CD4-positive, alpha-beta T cell (primary cell): Measurements from ENCODE around the gene OR6C65. TPM values are rescaled to one million over a fixed set of nuclear protein-coding genes. Genes with fewer than 3 reads are reported as not detected.

Experiments used
- ATAC-seq: fragments of 200-7000 bp; cut with Tn5 transposase; one replicate; pipeline ENCODE4 v1.10.0; 2022; ENCODE audit warnings: mild to moderate bottlenecking; ENCODE audit not compliant: poor library complexity
- CTCF ChIA-PET: fragments of 350-600 bp; sonication (Branson Sonifier 250); formaldehyde crosslinking; loops from one replicate; lab custom pipeline; 2021; ENCODE audit warnings: antibody characterized with exemption, inconsistent platforms; lab: Charles Lee
- POLR2A ChIA-PET: fragments of 350-600 bp; sonication (Branson Sonifier 250); formaldehyde crosslinking; loops from one replicate; lab custom pipeline; 2021; ENCODE audit warnings: antibody characterized with exemption, inconsistent platforms; lab: Charles Lee
- DNase-seq, 14 experiments: peaks; one replicate each; pipeline ENCODE4 v3.0.0-alpha.2; 2013 to 2020; ENCODE audit warnings: mixed read lengths in 2 of 14
- H3K27ac ChIP-seq, 2 donors: one replicate each; pipeline versions ENCODE4 v1.5.1 to v1.7.0; 2013; ENCODE audit warnings: low read length in 2 of 2, low read depth in 1 of 2, mild to moderate bottlenecking in 1 of 2
- H3K27me3 ChIP-seq, 2 experiments: 1 replicate in 1 of 2; 2 replicates in 1 of 2; pipeline versions ENCODE4 v1.6.1 to v1.7.0; 2013; ENCODE audit warnings: low read length in 2 of 2, control low read depth in 1 of 2, mild to moderate bottlenecking in 1 of 2, moderate library complexity in 1 of 2; ENCODE audit not compliant: insufficient read depth in 2 of 2, control insufficient read depth in 1 of 2
- H3K36me3 ChIP-seq: one replicate; pipeline ENCODE4 v1.6.1; 2013; ENCODE audit warnings: low read length, control low read depth; ENCODE audit not compliant: insufficient read depth
- H3K4me1 ChIP-seq: one replicate; pipeline ENCODE4 v1.6.1; 2013; ENCODE audit warnings: low read length, control low read depth; ENCODE audit not compliant: insufficient read depth
- H3K4me3 ChIP-seq: one replicate; pipeline ENCODE4 v1.5.1; 2013; ENCODE audit warnings: mild to moderate bottlenecking, low read length, moderate library complexity
- H3K9me3 ChIP-seq, 2 experiments: 1 replicate in 1 of 2; 2 replicates in 1 of 2; pipeline versions ENCODE4 v1.6.1 to v1.7.0; 2013; ENCODE audit warnings: low read length in 2 of 2, mild to moderate bottlenecking in 2 of 2, control low read depth in 1 of 2, moderate library complexity in 1 of 2; ENCODE audit not compliant: control insufficient read depth in 1 of 2, insufficient read depth in 1 of 2
- H3K27ac Mint-ChIP-seq: one replicate; pipeline ENCODE4 v1.8.0; 2020; ENCODE audit warnings: mixed read lengths
- H3K27me3 Mint-ChIP-seq: one replicate; pipeline ENCODE4 v1.8.0; 2021; ENCODE audit warnings: mixed read lengths
- H3K36me3 Mint-ChIP-seq: one replicate; pipeline ENCODE4 v1.8.0; 2021; ENCODE audit warnings: low read depth, mixed read lengths
- H3K4me1 Mint-ChIP-seq: one replicate; pipeline ENCODE4 v1.8.0; 2021; ENCODE audit warnings: low read depth, mixed read lengths
- H3K4me3 Mint-ChIP-seq: one replicate; pipeline ENCODE4 v1.8.0; 2020; ENCODE audit warnings: mild to moderate bottlenecking, mixed read lengths
- H3K9me3 Mint-ChIP-seq: one replicate; pipeline ENCODE4 v1.8.0; 2020; ENCODE audit warnings: mixed read lengths
- intact Hi-C, 2 experiments: fragments of 100-400 bp; cut with DNase I in 1 of 2; cut with micrococcal nuclease in 1 of 2; formaldehyde crosslinking; loops; one replicate each; pipeline versions ENCODE4 v1.15.1 to v1.9.0; 2023 to 2025; cut with DNase I, micrococcal nuclease
- total RNA-seq, 174 experiments: library from RNA in 2 of 174; stranded (reverse) in 2 of 174; gene quantifications; one replicate each; pipeline ENCODE4 v1.2.3 and lab custom pipeline; 2021 to 2026
- TF ChIP-seq, protein P1 (sequence below): fragments of 200-600 bp; IDR thresholded peaks from one replicate; pipeline ENCODE4 v1.8.0; 2022; ENCODE audit warnings: antibody characterized with exemption, mild to moderate bottlenecking

OR6C65 gene
- total RNA-seq, 2 experiments from 2014 or later = not detected

DNA sequence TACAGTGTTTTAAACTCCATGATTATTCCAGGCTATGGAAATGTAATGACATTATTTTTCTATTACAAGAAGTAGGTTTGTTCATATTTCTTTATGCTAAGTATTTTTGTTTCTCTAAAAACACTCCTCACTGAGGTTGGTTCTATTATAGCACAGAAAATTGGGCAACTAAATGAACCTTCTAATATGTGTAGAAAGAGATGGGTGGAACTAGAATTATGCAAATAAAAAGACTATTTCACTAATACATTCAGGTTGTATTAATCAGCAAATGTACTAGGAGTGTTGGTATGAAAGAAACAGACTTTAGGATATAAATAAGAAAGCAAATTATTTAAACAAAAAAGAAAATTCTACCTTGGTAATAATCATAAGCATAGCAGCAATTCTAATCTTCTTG, 48.5 kb downstream of the OR6C65 start:
- intact Hi-C loops = no loop called here
- TF ChIP-seq, protein P1, sequence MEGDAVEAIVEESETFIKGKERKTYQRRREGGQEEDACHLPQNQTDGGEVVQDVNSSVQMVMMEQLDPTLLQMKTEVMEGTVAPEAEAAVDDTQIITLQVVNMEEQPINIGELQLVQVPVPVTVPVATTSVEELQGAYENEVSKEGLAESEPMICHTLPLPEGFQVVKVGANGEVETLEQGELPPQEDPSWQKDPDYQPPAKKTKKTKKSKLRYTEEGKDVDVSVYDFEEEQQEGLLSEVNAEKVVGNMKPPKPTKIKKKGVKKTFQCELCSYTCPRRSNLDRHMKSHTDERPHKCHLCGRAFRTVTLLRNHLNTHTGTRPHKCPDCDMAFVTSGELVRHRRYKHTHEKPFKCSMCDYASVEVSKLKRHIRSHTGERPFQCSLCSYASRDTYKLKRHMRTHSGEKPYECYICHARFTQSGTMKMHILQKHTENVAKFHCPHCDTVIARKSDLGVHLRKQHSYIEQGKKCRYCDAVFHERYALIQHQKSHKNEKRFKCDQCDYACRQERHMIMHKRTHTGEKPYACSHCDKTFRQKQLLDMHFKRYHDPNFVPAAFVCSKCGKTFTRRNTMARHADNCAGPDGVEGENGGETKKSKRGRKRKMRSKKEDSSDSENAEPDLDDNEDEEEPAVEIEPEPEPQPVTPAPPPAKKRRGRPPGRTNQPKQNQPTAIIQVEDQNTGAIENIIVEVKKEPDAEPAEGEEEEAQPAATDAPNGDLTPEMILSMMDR = no peak
- H3K4me1 ChIP-seq = no peaks in the 10 kb centered on the region
- Mint-ChIP-seq H3K4me1 (no peaks in the 10 kb centered on the region), H3K9me3 (no peaks in the 10 kb centered on the region), H3K4me3 (no peak overlapping the region), H3K27ac (no peak overlapping the region), H3K27me3 (peaks cover 34% of the 10 kb centered on the region), H3K36me3 (no peaks in the 10 kb centered on the region)
- no peak overlapping the region for H3K27ac ChIP-seq
- no peak for DNase-seq
- H3K36me3 ChIP-seq = no peaks in the 10 kb centered on the region
- CTCF ChIA-PET = no interaction called here
- POLR2A ChIA-PET = interaction anchor here (0.6 kb wide), 1 partner anchor 25 kb away, joined by 3 read pairs; no protein-coding TSS in a partner anchor
- ATAC-seq = no peak
- no peak overlapping the region for H3K4me3 ChIP-seq
- H3K9me3 ChIP-seq = no peaks in the 10 kb centered on the region
- H3K27me3 ChIP-seq = peaks cover 0 to 15% of the 10 kb centered on the region in 2 experiments

Other genes with a start within 250 kb of the OR6C65 start
- not detected for gene OR10A7, start 179.5 kb upstream of the OR6C65 start, total RNA-seq
- not detected for gene OR6C74, start 155.9 kb upstream of the OR6C65 start, total RNA-seq
- not detected for gene OR6C6, start 104.0 kb upstream of the OR6C65 start, total RNA-seq
- gene OR6C1, start 86.2 kb upstream of the OR6C65 start, total RNA-seq = not detected
- gene OR6C3, start 69.8 kb upstream of the OR6C65 start, total RNA-seq = not detected
- not detected for gene OR6C75, start 37.6 kb upstream of the OR6C65 start, total RNA-seq
- not detected for gene OR6C76, start 25.7 kb downstream of the OR6C65 start, total RNA-seq
- gene OR6C2, start 43.5 kb downstream of the OR6C65 start, total RNA-seq = not detected
- gene OR6C70, start 69.6 kb downstream of the OR6C65 start, total RNA-seq = not detected
- gene OR6C68, start 91.8 kb downstream of the OR6C65 start, total RNA-seq = not detected
- gene OR6C4, start 149.1 kb downstream of the OR6C65 start, total RNA-seq = not detected
- gene OR2AP1, start 171.9 kb downstream of the OR6C65 start, total RNA-seq = under 1 TPM in 1 of 2 experiments, not detected in 1; 0.22 TPM
- not detected for gene OR10P1, start 236.4 kb downstream of the OR6C65 start, total RNA-seq